AG09309 (cell line): Measurements from ENCODE around the gene SAC3D1.

Experiments
- DNase-seq: peaks from one replicate; pipeline ENCODE4 v3.0.0-alpha.2; 2010; ENCODE audit warnings: low read depth
- H3K4me3 ChIP-seq: 2 replicates; pipeline ENCODE4 v1.5.1; 2011; ENCODE audit warnings: mild to moderate bottlenecking, low read depth, low read length, moderate library complexity; ENCODE audit not compliant: control insufficient read depth
- TF ChIP-seq, protein P1 (sequence below): IDR thresholded peaks from 2 replicates; pipeline ENCODE4 v1.5.1; 2011; ENCODE audit warnings: mild to moderate bottlenecking, low read depth, low read length, inconsistent platforms; ENCODE audit not compliant: insufficient read depth, control insufficient read depth; ENCODE audit errors: missing control alignments

SAC3D1 gene

GRCh38 chr11:65013888-65014725, 26.9 kb upstream of the SAC3D1 start, which contains the start of gene ARL2:
TSS of gene ARL2 (plus strand) at chr11:65014160. CDS start at chr11:65014208, 48 bp downstream.
- TF ChIP-seq, protein P1, sequence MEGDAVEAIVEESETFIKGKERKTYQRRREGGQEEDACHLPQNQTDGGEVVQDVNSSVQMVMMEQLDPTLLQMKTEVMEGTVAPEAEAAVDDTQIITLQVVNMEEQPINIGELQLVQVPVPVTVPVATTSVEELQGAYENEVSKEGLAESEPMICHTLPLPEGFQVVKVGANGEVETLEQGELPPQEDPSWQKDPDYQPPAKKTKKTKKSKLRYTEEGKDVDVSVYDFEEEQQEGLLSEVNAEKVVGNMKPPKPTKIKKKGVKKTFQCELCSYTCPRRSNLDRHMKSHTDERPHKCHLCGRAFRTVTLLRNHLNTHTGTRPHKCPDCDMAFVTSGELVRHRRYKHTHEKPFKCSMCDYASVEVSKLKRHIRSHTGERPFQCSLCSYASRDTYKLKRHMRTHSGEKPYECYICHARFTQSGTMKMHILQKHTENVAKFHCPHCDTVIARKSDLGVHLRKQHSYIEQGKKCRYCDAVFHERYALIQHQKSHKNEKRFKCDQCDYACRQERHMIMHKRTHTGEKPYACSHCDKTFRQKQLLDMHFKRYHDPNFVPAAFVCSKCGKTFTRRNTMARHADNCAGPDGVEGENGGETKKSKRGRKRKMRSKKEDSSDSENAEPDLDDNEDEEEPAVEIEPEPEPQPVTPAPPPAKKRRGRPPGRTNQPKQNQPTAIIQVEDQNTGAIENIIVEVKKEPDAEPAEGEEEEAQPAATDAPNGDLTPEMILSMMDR: peak; percentile 53
- H3K4me3 ChIP-seq: peak within 1 kb of the TSS; percentile 82
- DNase-seq: peak; percentile 45

- H3K4me3 ChIP-seq: peak overlapping the region; percentile 82
- TF ChIP-seq, protein P1: no peak
- no peak for DNase-seq
Observed at GRCh38 chr11:65014726-65015227, 26.2 kb upstream of the SAC3D1 start.

DNA sequence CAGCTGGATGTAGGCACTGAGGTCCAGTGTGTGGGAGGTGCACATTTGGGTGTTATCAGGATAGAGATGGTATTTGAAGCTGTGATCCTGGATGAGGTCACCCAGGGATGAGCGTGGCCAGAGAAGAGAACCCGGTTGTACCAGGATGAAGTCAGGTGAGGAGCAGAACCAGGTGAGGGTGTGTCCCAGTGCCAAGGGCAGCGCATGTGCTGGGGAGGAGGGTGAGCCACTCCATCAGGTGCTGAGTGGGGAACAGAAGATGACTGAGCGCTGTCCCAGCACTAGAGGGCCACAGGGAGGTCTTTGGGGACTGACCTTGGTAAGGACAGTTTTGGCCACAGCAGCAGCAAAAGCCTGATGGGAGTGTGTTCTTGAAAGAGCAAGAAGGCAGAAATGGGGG, 24.3 kb upstream of the SAC3D1 start:
- no peak overlapping the region for H3K4me3 ChIP-seq
- TF ChIP-seq, protein P1: no peak
- DNase-seq: no peak

DNA sequence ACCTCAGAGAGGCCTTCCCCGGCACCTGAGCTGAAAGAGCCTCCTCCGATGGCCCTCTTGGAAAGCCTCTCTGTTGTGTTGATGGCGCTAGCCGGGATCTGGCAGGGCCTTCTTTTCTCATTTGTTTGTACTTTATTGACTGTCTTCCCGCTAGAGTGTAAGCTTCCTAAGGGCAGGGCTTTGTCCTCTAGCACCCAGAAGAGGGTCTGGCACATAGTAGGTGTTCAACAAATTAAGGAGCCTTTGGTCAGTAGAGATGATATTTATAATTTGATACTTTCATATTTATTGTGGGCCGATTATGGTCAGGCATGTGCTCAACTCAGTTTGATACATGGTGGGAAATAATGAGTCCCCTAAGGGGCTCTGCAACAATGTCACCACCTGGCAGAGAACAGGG, 23.1 kb upstream of the SAC3D1 start:
- DNase-seq: no peak
- H3K4me3 ChIP-seq: no peak overlapping the region
- TF ChIP-seq, protein P1: no peak

- no peak overlapping the region for H3K4me3 ChIP-seq
- DNase-seq: no peak
- TF ChIP-seq, protein P1: no peak
Observed at GRCh38 chr11:65019824-65020223, 21.2 kb upstream of the SAC3D1 start.

DNA sequence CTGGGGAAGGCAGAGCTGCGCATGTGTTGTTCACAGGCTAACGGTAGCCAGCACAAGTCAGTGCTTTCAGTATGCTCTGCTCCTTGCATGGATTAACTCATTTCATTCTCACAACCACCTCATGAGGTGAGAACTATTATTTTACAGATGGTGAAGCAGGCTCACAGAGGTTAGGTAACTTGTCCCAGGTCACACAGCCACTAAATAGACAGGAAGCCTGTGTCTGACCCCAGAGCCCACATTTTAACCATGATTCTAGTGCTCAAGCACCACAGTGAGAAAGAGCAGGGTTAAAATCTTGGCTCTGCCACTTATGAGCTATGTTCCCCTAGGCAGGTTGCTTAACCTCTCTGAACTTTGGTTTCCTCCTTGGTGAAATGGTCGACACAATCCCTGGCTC, 20.0 kb upstream of the SAC3D1 start:
- no peak overlapping the region for H3K4me3 ChIP-seq
- DNase-seq: no peak
- TF ChIP-seq, protein P1: no peak
